ENCODE data around the gene MYORG.
A peak's percentile ranks its signal among the peaks of the same experiment; 100 is the strongest.
"Not testable (repeated sequence)": the region's sequence is repeated elsewhere in the genome, so short reads cannot be mapped to it uniquely, and the experiment has no call there.

The MYORG gene

GRCh38 chr9:34343090-34343489 is 33.6 kb downstream of the MYORG start:
- H3K4me3 ChIP-seq (replicated peaks; ENCODE audit: low read depth, low read length) = no peak overlapping the region
- no peak for TF ChIP-seq CTCF (IDR thresholded peaks at IDR 0.05; ENCODE audit: low read length, missing control alignments)
- no peak for DNase-seq (ENCODE audit: low read depth)

DNA sequence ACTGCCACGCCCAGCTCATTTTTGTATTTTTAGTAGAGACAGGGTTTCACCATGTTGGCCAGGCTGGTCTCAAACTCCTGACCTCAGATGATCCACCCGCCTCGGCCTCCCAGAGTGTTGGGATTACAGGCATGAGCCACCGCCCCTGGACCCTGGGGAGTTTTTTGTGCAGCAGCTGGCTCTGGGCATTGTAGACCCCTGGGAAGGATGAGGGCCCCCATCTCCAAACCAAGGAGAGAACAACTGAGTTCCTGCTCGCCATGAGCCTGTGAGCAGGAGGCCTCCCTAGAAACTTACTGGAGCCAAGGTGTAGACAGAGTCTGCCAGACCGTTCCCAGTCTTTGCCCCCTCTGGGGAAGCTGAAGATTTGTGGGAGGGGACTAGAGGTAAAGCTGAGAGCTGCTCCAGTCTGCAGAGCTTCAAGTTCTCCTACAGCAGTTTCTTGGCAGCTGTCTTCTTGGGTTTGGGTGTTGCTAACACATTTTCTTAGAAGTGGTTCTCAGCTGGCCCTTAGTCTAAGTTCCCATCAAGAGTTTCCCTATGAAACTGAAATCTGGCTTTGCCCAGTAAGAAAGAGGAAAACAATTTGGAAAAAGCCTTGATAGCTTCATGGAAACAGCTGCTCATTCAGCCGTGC is 34.9 kb downstream of the MYORG start:
- DNase-seq (ENCODE audit: low read depth) = no peak
- no peak overlapping the region for H3K4me3 ChIP-seq (replicated peaks; ENCODE audit: low read depth, low read length)
- TF ChIP-seq CTCF (IDR thresholded peaks at IDR 0.05; ENCODE audit: low read length, missing control alignments) = no peak

GRCh38 chr9:34338665-34339385 is 37.9 kb downstream of the MYORG start:
- no peak for TF ChIP-seq CTCF (IDR thresholded peaks at IDR 0.05; ENCODE audit: low read length, missing control alignments)
- H3K4me3 ChIP-seq (replicated peaks; ENCODE audit: low read depth, low read length) = no peak overlapping the region
- no peak for DNase-seq (ENCODE audit: low read depth)

DNA sequence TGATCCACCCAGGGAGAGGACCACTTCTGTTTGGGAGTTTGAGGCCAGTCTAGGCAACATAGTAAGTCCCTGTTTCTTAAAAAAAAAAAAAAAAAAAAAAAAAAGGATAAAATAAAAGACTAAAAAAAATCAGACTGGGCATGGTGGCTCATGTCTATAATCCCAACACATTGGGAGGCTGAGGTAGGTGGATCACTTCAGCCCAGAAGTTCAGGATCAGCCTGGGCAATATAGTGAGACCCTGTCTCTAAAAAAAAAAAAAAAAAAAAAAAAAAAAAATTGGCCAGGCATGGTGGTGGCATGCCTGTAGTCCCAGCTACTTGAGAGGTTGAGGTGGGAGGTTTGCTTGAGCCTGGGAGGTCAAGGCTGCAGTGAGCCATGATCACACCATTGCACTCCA is 38.6 kb downstream of the MYORG start:
- not testable (repeated sequence) for H3K4me3 ChIP-seq (replicated peaks; ENCODE audit: low read depth, low read length); DNase-seq (ENCODE audit: low read depth)

- DNase-seq (ENCODE audit: low read depth) = peak; percentile 17
- TF ChIP-seq CTCF (IDR thresholded peaks at IDR 0.05; ENCODE audit: low read length, missing control alignments) = peak; percentile 17
- H3K4me3 ChIP-seq (replicated peaks; ENCODE audit: low read depth, low read length) = no peak overlapping the region
Observed at GRCh38 chr9:34337403-34337802, 39.3 kb downstream of the MYORG start.

DNA sequence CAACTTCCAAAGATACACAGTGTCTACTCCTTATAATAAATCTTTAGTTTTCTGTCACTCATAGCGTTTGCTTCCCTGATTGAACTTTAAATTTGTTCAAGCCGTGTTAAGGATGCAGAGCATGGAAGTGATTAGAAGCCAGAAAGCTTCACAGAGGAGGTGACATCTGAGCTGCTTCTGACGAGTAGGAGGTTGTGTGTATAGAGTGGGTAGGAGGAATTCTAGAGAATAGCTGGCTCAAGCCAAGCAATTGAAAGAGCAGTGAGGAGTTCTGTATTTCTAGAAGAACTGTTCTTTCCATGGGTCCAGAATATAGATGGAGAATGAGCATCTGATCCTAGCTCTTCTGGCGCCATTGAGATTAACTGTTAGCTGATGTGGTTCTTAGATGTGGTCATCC is 41.3 kb downstream of the MYORG start:
- H3K4me3 ChIP-seq (replicated peaks; ENCODE audit: low read depth, low read length) = no peak overlapping the region
- no peak for DNase-seq (ENCODE audit: low read depth)
- TF ChIP-seq CTCF (IDR thresholded peaks at IDR 0.05; ENCODE audit: low read length, missing control alignments) = no peak

DNA sequence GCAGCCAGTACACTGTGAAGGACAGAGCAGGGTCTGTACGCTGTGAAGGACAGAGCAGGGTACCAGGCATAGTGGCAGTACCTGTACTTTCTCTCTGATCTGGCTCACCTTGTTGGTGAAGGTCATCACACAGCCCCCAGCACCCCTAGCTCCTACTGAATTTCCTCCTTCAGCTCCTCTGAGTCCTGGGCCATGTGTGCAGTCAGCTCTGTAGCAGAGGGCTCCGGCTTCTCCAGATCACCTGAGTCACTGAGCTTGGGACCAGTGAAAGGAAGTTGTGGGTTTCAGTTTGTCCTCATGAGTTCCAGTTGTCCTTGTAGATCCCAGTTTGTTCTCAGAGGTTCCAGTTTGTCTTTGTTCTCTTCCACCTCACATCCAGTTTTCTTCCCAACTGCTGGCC is 41.8 kb downstream of the MYORG start:
- no peak overlapping the region for H3K4me3 ChIP-seq (replicated peaks; ENCODE audit: low read depth, low read length)

More for the DNA sequence above, 41.8 kb downstream of the MYORG start:
- no peak for DNase-seq (ENCODE audit: low read depth)
- no peak for TF ChIP-seq CTCF (IDR thresholded peaks at IDR 0.05; ENCODE audit: low read length, missing control alignments)

All from fibroblast of pulmonary artery (primary cell).